OCI-LY1 (cell line): Measurements from ENCODE around the gene RPL39L.

Source experiments
- EZH2 ChIP-seq: fragments of 200-600 bp; sonication (generic), shearing (Covaris generic); IDR thresholded peaks from 2 replicates; pipeline ENCODE4 v1.8.0; 2017; ENCODE audit warnings: borderline replicate concordance, mixed run types, mild to moderate bottlenecking, antibody characterized with exemption, low read length, moderate library complexity, mixed read lengths
- TF ChIP-seq, protein P1 (sequence below): fragments of 200-600 bp; sonication (generic), shearing (Covaris generic); IDR thresholded peaks from 2 replicates; pipeline ENCODE4 v1.5.1; 2017; ENCODE audit warnings: mild to moderate bottlenecking, antibody characterized with exemption, low read length, moderate library complexity, mixed read lengths

- TF ChIP-seq, protein P1, sequence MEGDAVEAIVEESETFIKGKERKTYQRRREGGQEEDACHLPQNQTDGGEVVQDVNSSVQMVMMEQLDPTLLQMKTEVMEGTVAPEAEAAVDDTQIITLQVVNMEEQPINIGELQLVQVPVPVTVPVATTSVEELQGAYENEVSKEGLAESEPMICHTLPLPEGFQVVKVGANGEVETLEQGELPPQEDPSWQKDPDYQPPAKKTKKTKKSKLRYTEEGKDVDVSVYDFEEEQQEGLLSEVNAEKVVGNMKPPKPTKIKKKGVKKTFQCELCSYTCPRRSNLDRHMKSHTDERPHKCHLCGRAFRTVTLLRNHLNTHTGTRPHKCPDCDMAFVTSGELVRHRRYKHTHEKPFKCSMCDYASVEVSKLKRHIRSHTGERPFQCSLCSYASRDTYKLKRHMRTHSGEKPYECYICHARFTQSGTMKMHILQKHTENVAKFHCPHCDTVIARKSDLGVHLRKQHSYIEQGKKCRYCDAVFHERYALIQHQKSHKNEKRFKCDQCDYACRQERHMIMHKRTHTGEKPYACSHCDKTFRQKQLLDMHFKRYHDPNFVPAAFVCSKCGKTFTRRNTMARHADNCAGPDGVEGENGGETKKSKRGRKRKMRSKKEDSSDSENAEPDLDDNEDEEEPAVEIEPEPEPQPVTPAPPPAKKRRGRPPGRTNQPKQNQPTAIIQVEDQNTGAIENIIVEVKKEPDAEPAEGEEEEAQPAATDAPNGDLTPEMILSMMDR: no peak
- no peak for TF ChIP-seq EZH2
Measured at GRCh38 chr3:187102073-187102634, 37.1 kb downstream of the RPL39L start.
